Measurements from ENCODE around the gene PCDHA11. TPM values are rescaled to one million over a fixed set of nuclear protein-coding genes. Genes with fewer than 3 reads are reported as not detected.
"Not testable (repeated sequence)": the region's sequence is repeated elsewhere in the genome, so short reads cannot be mapped to it uniquely, and the experiment has no call there.

PCDHA11 gene
- total and polyA plus RNA-seq, 8 donors, result 0.03 to 1.1 (median 0.32) TPM; not detected in 4

DNA sequence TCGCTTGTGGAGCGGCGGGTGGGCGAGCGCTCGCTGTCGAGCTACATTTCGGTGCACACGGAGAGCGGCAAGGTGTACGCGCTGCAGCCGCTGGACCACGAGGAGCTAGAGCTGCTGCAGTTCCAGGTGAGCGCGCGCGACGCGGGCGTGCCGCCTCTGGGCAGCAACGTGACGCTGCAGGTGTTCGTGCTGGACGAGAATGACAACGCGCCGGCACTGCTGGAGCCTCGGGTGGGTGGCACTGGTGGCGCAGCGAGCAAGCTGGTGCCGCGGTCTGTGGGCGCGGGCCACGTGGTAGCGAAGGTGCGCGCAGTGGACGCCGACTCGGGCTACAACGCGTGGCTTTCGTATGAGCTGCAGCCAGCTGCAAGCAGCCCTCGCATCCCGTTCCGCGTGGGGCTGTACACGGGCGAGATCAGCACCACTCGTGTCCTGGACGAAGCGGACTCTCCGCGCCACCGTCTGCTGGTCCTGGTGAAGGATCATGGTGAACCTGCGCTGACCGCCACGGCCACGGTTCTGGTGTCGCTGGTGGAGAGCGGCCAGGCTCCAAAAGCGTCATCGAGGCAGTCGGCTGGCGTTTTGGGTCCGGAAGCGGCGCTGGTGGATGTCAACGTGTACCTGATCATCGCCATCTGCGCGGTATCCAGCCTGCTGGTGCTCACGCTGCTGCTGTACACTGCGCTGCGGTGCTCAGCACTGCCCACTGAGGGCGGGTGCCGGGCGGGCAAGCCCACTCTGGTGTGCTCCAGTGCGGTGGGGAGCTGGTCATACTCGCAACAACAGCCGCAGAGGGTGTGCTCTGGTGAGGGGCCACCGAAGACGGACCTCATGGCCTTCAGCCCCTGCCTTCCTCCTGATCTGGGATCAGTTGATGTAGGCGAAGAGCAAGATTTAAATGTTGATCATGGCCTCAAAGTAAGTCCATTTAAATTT, 25.7 kb upstream of the PCDHA11 start:
- DNase-seq, result no peak
- Histone ChIP-seq H3K36me3 (no peaks in the 10 kb centered on the region), H3K4me3 (no peak overlapping the region), H3K9me3 (peaks cover 13 to 77% (median 48%) of the 10 kb centered on the region in 4 donors), H3K27ac (no peak overlapping the region), H3K27me3 (peaks cover 0 to 48% (median 7%) of the 10 kb centered on the region in 3 donors), H3K4me1 (no peaks in the 10 kb centered on the region)
- TF ChIP-seq, protein P1, sequence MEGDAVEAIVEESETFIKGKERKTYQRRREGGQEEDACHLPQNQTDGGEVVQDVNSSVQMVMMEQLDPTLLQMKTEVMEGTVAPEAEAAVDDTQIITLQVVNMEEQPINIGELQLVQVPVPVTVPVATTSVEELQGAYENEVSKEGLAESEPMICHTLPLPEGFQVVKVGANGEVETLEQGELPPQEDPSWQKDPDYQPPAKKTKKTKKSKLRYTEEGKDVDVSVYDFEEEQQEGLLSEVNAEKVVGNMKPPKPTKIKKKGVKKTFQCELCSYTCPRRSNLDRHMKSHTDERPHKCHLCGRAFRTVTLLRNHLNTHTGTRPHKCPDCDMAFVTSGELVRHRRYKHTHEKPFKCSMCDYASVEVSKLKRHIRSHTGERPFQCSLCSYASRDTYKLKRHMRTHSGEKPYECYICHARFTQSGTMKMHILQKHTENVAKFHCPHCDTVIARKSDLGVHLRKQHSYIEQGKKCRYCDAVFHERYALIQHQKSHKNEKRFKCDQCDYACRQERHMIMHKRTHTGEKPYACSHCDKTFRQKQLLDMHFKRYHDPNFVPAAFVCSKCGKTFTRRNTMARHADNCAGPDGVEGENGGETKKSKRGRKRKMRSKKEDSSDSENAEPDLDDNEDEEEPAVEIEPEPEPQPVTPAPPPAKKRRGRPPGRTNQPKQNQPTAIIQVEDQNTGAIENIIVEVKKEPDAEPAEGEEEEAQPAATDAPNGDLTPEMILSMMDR (IDR thresholded peaks at IDR 0.05), result no peak
- TF ChIP-seq EP300 (IDR thresholded peaks at IDR 0.05) (no peak), POLR2A (IDR thresholded peaks at IDR 0.05) (no peak), POLR2AphosphoS5 (IDR thresholded peaks at IDR 0.05) (no peak)
- WGBS, 5 donors, result 49 to 64% (median 54%) methylated on average over 46 to 87 of the region's 87 CpGs; no CpG with 5 or more reads in 1 of the 5 donors
- intact Hi-C loops (cut with DNase I; ENCODE audit: low total_unique reads), result no loop called here

DNA sequence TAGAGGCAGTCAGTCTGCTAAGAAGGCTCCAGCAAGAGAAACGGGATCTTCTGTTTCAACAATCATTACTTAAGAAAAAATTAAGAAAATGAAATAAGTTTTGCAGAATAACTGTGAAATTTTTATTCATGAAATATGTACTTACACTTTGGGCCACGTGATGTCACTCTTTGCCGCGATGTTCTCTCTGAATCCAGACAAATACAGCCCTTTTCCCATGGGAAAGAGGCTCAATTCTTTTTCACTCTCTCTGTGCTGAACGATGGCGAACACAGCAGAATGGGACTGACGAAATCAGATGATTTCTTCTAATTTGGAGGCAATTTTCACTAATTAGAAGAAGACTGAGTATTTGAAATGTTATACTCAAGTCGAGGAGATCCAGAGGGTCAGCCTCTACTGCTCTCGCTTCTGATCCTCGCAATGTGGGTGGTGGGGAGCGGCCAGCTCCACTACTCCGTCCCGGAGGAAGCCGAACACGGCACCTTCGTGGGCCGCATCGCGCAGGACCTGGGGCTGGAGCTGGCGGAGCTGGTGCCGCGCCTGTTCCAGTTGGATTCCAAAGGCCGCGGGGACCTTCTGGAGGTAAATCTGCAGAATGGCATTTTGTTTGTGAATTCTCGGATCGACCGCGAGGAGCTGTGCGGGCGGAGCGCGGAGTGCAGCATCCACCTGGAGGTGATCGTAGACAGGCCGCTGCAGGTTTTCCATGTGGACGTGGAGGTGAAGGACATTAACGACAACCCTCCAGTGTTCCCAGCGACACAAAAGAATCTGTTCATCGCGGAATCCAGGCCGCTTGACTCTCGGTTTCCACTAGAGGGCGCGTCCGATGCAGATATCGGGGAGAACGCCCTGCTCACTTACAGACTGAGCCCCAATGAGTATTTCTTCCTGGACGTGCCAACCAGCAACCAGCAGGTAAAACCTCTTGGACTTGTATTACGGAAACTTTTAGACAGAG, 20.3 kb upstream of the PCDHA11 start, which contains the start of gene PCDHA9:
TSS of gene PCDHA9 (plus strand) at position 244 of the 964 bp plus-strand sequence. CDS start at position 358, 114 bp downstream.
- WGBS, 5 donors, result 17 to 33% (median 25%) methylated on average over 16 to 46 of the region's 48 CpGs; no CpG with 5 or more reads in 1 of the 5 donors
- peaks cover 0 to 48% (median 7%) of the 10 kb centered on the region in 3 donors for H3K27me3 ChIP-seq

DNA sequence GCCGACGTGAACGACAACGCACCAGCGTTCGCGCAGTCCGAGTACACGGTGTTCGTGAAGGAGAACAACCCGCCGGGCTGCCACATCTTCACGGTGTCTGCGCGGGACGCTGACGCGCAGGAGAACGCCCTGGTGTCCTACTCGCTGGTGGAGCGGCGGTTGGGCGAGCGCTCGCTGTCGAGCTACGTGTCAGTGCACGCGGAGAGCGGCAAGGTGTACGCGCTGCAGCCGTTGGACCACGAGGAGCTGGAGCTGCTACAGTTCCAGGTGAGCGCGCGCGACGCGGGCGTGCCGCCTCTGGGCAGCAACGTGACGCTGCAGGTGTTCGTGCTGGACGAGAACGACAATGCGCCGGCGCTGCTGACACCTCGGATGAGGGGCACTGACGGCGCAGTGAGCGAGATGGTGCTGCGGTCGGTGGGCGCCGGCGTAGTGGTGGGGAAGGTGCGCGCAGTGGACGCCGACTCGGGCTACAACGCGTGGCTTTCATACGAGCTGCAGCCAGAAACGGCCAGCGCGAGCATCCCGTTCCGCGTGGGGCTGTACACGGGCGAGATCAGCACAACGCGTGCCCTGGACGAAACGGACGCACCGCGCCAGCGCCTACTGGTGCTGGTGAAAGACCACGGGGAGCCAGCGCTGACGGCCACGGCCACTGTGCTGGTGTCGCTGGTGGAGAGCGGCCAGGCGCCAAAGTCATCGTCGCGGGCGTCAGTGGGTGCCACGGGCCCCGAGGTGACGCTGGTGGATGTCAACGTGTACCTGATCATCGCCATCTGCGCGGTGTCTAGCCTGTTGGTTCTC, 18.7 kb upstream of the PCDHA11 start:
- DNase-seq; H3K36me3 ChIP-seq; H3K27ac ChIP-seq; H3K4me3 ChIP-seq; intact Hi-C loops (cut with DNase I; ENCODE audit: low total_unique reads); H3K4me1 ChIP-seq: not testable (repeated sequence)
- peaks cover 0 to 49% (median 6%) of the 10 kb centered on the region in 3 donors for H3K27me3 ChIP-seq
- H3K9me3 ChIP-seq, result peaks cover 0 to 60% (median 51%) of the 10 kb centered on the region in 4 donors
- 47 to 58% (median 54%) methylated on average over 49 to 101 of the region's 101 CpGs; no CpG with 5 or more reads in 1 of the 5 donors for WGBS, 5 donors

More for the DNA sequence above, 20.3 kb upstream of the PCDHA11 start, which contains the start of gene PCDHA9:
- H3K36me3 ChIP-seq; H3K4me1 ChIP-seq; DNase-seq; intact Hi-C loops (cut with DNase I; ENCODE audit: low total_unique reads); H3K4me3 ChIP-seq; H3K27ac ChIP-seq: not testable (repeated sequence)
- peaks cover 0 to 64% (median 49%) of the 10 kb centered on the region in 4 donors for H3K9me3 ChIP-seq

DNA sequence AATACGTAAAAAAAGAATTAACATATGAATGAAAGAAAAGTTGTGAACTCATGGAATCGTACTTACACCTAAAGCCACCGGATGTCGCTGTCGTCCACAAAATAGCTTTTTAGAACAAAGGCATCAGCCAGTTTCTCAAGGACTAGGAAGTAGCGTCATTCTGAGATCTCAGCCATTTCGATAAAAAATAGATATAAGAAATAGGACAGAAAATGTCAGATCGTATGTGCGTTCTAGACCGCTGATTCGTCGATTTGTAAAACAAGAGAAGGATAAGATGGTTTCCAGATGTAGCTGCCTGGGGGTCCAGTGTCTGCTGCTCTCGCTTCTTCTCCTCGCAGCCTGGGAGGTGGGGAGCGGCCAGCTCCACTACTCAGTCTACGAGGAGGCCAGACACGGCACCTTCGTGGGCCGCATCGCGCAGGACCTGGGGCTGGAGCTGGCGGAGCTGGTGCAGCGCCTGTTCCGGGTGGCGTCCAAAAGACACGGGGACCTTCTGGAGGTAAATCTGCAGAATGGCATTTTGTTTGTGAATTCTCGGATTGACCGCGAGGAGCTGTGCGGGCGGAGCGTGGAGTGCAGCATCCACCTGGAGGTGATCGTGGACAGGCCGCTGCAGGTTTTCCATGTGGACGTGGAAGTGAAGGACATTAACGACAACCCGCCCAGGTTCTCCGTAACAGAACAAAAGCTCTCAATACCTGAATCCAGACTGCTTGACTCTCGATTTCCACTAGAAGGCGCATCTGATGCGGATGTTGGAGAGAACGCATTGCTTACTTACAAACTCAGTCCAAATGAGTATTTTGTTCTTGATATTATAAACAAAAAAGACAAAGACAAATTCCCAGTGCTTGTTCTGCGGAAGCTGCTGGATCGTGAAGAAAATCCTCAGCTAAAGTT, 12.7 kb upstream of the PCDHA11 start, which contains the start of gene PCDHA10:
TSS of gene PCDHA10 (plus strand) at position 126 of the 903 bp plus-strand sequence. CDS start at position 278, 152 bp downstream.
- no peaks in the 10 kb centered on the region for H3K36me3 ChIP-seq
- 23 to 31% (median 24%) methylated on average over 36 to 44 of the region's 44 CpGs; no CpG with 5 or more reads in 1 of the 5 donors for WGBS, 5 donors
- peak within 1 kb of the TSS in 2 of 4 donors; percentile 1 to 18 for H3K4me3 ChIP-seq
- peaks cover 0 to 52% (median 0%) of the 10 kb centered on the region in 3 donors for H3K27me3 ChIP-seq
- H3K27ac ChIP-seq, result no peak within 1 kb of the TSS
- peak in 1 of 2 donors; percentile 14 for DNase-seq
- intact Hi-C loops (cut with DNase I; ENCODE audit: low total_unique reads), result no loop called here
- peaks cover 9 to 61% (median 52%) of the 10 kb centered on the region in 4 donors for H3K9me3 ChIP-seq
- no peak for TF ChIP-seq EP300 (IDR thresholded peaks at IDR 0.05)
- TF ChIP-seq, protein P1 (IDR thresholded peaks at IDR 0.05), result no peak
- TF ChIP-seq POLR2AphosphoS5 (IDR thresholded peaks at IDR 0.05), result no peak
- no peak for TF ChIP-seq POLR2A (IDR thresholded peaks at IDR 0.05)
- no peaks in the 10 kb centered on the region for H3K4me1 ChIP-seq
